Fibroblast of lung (primary cell): Measurements from ENCODE around the gene DAZAP1. TPM values are rescaled to one million over a fixed set of nuclear protein-coding genes. Genes with fewer than 3 reads are reported as not detected.

Source experiments
- DNase-seq, 2 donors: peaks; one replicate each; pipeline versions ENCODE4 v3.0.0 to v3.0.0-alpha.2; 2010; ENCODE audit warnings: low read depth in 2 of 2
- H2AFZ ChIP-seq: 2 replicates; pipeline ENCODE4 v1.5.1; 2012; ENCODE audit warnings: low read length, control low read depth, inconsistent platforms
- H3K27ac ChIP-seq: 2 replicates; pipeline ENCODE4 v1.5.1; 2011; ENCODE audit warnings: low read length, control low read depth; ENCODE audit not compliant: insufficient read depth
- H3K27me3 ChIP-seq: 2 replicates; pipeline ENCODE4 v1.5.1; 2011; ENCODE audit warnings: mild to moderate bottlenecking, low read length; ENCODE audit not compliant: control insufficient read depth, insufficient read depth
- H3K36me3 ChIP-seq: 2 replicates; pipeline ENCODE4 v1.5.1; 2011; ENCODE audit warnings: low read length; ENCODE audit not compliant: control insufficient read depth, insufficient read depth
- H3K4me1 ChIP-seq: 2 replicates; pipeline ENCODE4 v1.5.1; 2011; ENCODE audit warnings: low read length; ENCODE audit not compliant: control insufficient read depth, insufficient read depth; ENCODE audit errors: extremely low read depth
- H3K4me2 ChIP-seq: 2 replicates; pipeline ENCODE4 v1.5.1; 2011; ENCODE audit warnings: low read length, control low read depth; ENCODE audit not compliant: insufficient read depth; ENCODE audit errors: extremely low read depth
- H3K4me3 ChIP-seq, 4 experiments: fragments of 200-600 bp in 1 of 4; sonication (generic) in 1 of 4; replicated peaks in 1 of 4; 2 replicates each; pipeline ENCODE4 v1.5.1; 2011 to 2016; ENCODE audit warnings: low read length in 4 of 4, low read depth in 3 of 4, mild to moderate bottlenecking in 3 of 4, control low read depth in 2 of 4, inconsistent platforms in 1 of 4, mixed read lengths in 1 of 4; ENCODE audit not compliant: insufficient read depth in 1 of 4; ENCODE audit errors: control extremely low read depth in 1 of 4
- H3K79me2 ChIP-seq: 2 replicates; pipeline ENCODE4 v1.5.1; 2012; ENCODE audit warnings: mild to moderate bottlenecking, low read length, inconsistent platforms; ENCODE audit not compliant: control insufficient read depth, insufficient read depth
- H3K9ac ChIP-seq: 2 replicates; pipeline ENCODE4 v1.5.1; 2011; ENCODE audit warnings: mild to moderate bottlenecking, low read length, control low read depth; ENCODE audit not compliant: insufficient read depth
- H3K9me3 ChIP-seq: 2 replicates; pipeline ENCODE4 v1.5.1; 2012; ENCODE audit warnings: low read depth, low read length; ENCODE audit not compliant: control insufficient read depth, insufficient read depth
- H4K20me1 ChIP-seq: 2 replicates; pipeline ENCODE4 v1.5.1; 2011; ENCODE audit warnings: low read length; ENCODE audit not compliant: control insufficient read depth, insufficient read depth; ENCODE audit errors: extremely low read depth
- CTCF ChIP-seq, 2 donors: IDR thresholded peaks in 1 of 2; conservative IDR thresholded peaks in 1 of 2; 1 replicate in 1 of 2; 2 replicates in 1 of 2; pipeline ENCODE4 v1.5.1; 2011 to 2012; ENCODE audit warnings: low read length in 2 of 2, control low read depth in 1 of 2, inconsistent platforms in 1 of 2, low read depth in 1 of 2, mild to moderate bottlenecking in 1 of 2
- EZH2 ChIP-seq: IDR thresholded peaks from 2 replicates; pipeline ENCODE4 v1.5.1; 2012; ENCODE audit warnings: low read length, control low read depth, mild to moderate bottlenecking; ENCODE audit errors: missing control alignments
- polyA plus RNA-seq, 2 donors: library from polyadenylated mRNA; depleted of rRNA in 1 of 2; stranded (reverse) in 1 of 2; unstranded in 1 of 2; fragments of >200 nt; gene quantifications; 2 replicates each; pipeline ENCODE4 v1.2.1, GENCODE V29; 2011 to 2012; ENCODE audit warnings: missing spikeins in 1 of 2
- total RNA-seq: library from RNA; depleted of rRNA; stranded (reverse); fragments of >200 nt; gene quantifications from 2 replicates; pipeline ENCODE4 v1.2.1, GENCODE V29; 2014

Gene DAZAP1
- total and polyA plus RNA-seq, 2 donors (not counting 1 experiment from before 2014, with no cell fraction given): 44.6 to 49.5 TPM

- H3K27me3 ChIP-seq: peaks cover 50% of the 10 kb centered on the region
- no peak for TF ChIP-seq CTCF (conservative IDR thresholded peaks at IDR 0.05 in 1 of 2, IDR thresholded peaks at IDR 0.05 in 1 of 2; ENCODE audit: low read depth in 1 of 2, low read length in 2 of 2)
- TF ChIP-seq EZH2: no peak
- H3K9me3 ChIP-seq: no peaks in the 10 kb centered on the region
- no peaks in the 10 kb centered on the region for H4K20me1 ChIP-seq
- H3K4me2 ChIP-seq: no peak overlapping the region
- DNase-seq: no peak
- no peaks in the 10 kb centered on the region for H3K79me2 ChIP-seq
- no peak overlapping the region for H3K27ac ChIP-seq
- no peak overlapping the region for H3K9ac ChIP-seq
- H2AFZ ChIP-seq: no peak overlapping the region
- H3K36me3 ChIP-seq: no peaks in the 10 kb centered on the region
- H3K4me1 ChIP-seq: peaks cover 3% of the 10 kb centered on the region
- H3K4me3 ChIP-seq: peak overlapping the region in 1 of 4 experiments; percentile 47
These were observed 62.1 kb downstream of the DAZAP1 start for GRCh38 chr19:1469255-1470054.

- H3K36me3 ChIP-seq: no peaks in the 10 kb centered on the region
- H3K9me3 ChIP-seq: no peaks in the 10 kb centered on the region
- TF ChIP-seq CTCF (conservative IDR thresholded peaks at IDR 0.05 in 1 of 2, IDR thresholded peaks at IDR 0.05 in 1 of 2; ENCODE audit: low read depth in 1 of 2, low read length in 2 of 2) (no peak), EZH2 (peak; percentile 89)
- no peak overlapping the region for H3K9ac ChIP-seq
- H3K79me2 ChIP-seq: no peaks in the 10 kb centered on the region
- no peak overlapping the region for H3K27ac ChIP-seq
- no peak overlapping the region for H2AFZ ChIP-seq
- H3K4me1 ChIP-seq: peaks cover 3% of the 10 kb centered on the region
- H3K27me3 ChIP-seq: peaks cover 50% of the 10 kb centered on the region
- H4K20me1 ChIP-seq: no peaks in the 10 kb centered on the region
- H3K4me3 ChIP-seq: peak overlapping the region in 1 of 4 experiments; percentile 47
- peak overlapping the region; percentile 44 for H3K4me2 ChIP-seq
- no peak for DNase-seq
These were observed 62.6 kb downstream of the DAZAP1 start for GRCh38 chr19:1470055-1470304.

GRCh38 chr19:1470305-1471009, 63.1 kb downstream of the DAZAP1 start:
- peak overlapping the region in 1 of 4 experiments; percentile 47 for H3K4me3 ChIP-seq

More at GRCh38 chr19:1470305-1471009, 63.1 kb downstream of the DAZAP1 start:
- no peaks in the 10 kb centered on the region for H3K36me3 ChIP-seq
- DNase-seq: no peak
- peaks cover 50% of the 10 kb centered on the region for H3K27me3 ChIP-seq
- H3K9me3 ChIP-seq: no peaks in the 10 kb centered on the region
- peak overlapping the region; percentile 48 for H3K4me2 ChIP-seq
- H2AFZ ChIP-seq: no peak overlapping the region
- TF ChIP-seq CTCF (conservative IDR thresholded peaks at IDR 0.05 in 1 of 2, IDR thresholded peaks at IDR 0.05 in 1 of 2; ENCODE audit: low read depth in 1 of 2, low read length in 2 of 2): no peak
- peak; percentile 68 for TF ChIP-seq EZH2
- peaks cover 3% of the 10 kb centered on the region for H3K4me1 ChIP-seq
- no peaks in the 10 kb centered on the region for H4K20me1 ChIP-seq
- H3K27ac ChIP-seq: no peak overlapping the region
- H3K9ac ChIP-seq: no peak overlapping the region
- H3K79me2 ChIP-seq: no peaks in the 10 kb centered on the region
